Transverse colon (tissue), 4 donors: ENCODE measurements around the gene MAPKAP1.

Source experiments
- CTCF ChIP-seq, 5 experiments: fragments of 200-600 bp in 3 of 5; fragments of 450-650 bp in 2 of 5; sonication (generic) in 3 of 5; IDR thresholded peaks; 1 replicate in 2 of 5; 2 replicates in 3 of 5; pipeline ENCODE4 v1.5.1; 2016 to 2017; ENCODE audit warnings: antibody characterized with exemption in 5 of 5, inconsistent platforms in 3 of 5, mild to moderate bottlenecking in 2 of 5, moderate library complexity in 1 of 5
- EP300 ChIP-seq: sonication (generic); formaldehyde crosslinking; IDR thresholded peaks from one replicate; pipeline ENCODE4 v1.6.1; 2017; ENCODE audit warnings: antibody characterized with exemption, low read depth
- POLR2A ChIP-seq: fragments of 450-650 bp; IDR thresholded peaks from one replicate; pipeline ENCODE4 v1.6.1; 2016; ENCODE audit warnings: antibody characterized with exemption, mild to moderate bottlenecking, moderate library complexity
- POLR2AphosphoS5 ChIP-seq, 3 donors: sonication (generic); formaldehyde crosslinking; IDR thresholded peaks; one replicate each; pipeline ENCODE4 v1.6.1; 2016; ENCODE audit warnings: antibody characterized with exemption in 3 of 3

GRCh38 chr9:125650271-125650737, 56.7 kb downstream of the MAPKAP1 start:
- TF ChIP-seq CTCF (IDR thresholded peaks at IDR 0.05) (no peak), POLR2AphosphoS5 (IDR thresholded peaks at IDR 0.05) (no peak), POLR2A (no peak), EP300 (no peak)
